GM19372 (cell line): ENCODE data around the gene SAMD4A.

Source experiments
- ATAC-seq: cut with Tn5 transposase; IDR thresholded peaks from one replicate; pipeline ENCODE4 v1.9.1; 2021; ENCODE audit warnings: mild to moderate bottlenecking, low read depth, moderate library complexity; ENCODE audit not compliant: unreplicated experiment

Gene SAMD4A

DNA sequence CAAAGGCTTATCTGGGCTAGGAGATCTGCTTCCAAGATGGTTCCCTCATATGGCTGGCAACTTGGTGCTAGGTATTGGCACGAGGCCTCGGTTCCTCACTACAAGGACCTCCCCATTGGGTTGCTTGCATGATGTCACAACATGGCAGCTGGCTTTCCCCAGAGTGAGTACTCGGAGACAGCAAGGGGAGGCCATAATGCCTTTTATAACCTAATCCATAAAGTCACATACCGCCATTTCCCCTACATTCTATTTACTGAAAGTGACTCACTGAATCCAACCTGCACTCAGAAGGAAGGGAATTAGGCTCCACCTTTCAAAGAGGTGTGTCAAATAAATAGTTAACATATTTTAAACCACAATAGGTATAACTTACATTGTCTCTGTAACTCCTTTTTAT is 130.9 kb downstream of the SAMD4A start:
- no peak for ATAC-seq

DNA sequence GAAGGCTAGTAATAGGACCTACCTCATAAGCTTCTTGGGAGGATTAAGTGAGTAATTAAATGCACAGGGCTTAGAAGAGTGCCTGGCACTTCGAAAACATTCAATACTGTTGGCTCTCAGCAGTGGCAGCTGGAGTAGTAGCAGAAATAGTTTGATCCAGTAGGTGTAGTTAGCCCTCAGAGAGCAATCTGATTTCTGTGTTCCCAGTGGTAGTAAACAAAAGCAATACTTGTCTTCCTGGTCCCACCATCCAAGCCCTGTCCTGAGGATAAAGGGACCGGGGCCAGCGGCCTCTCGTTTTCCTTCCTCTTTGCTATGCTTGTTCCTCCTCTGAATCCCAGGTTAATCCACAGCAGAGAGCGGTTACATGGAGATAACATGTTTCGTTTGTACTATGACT is 131.6 kb downstream of the SAMD4A start:
- no peak for ATAC-seq

DNA sequence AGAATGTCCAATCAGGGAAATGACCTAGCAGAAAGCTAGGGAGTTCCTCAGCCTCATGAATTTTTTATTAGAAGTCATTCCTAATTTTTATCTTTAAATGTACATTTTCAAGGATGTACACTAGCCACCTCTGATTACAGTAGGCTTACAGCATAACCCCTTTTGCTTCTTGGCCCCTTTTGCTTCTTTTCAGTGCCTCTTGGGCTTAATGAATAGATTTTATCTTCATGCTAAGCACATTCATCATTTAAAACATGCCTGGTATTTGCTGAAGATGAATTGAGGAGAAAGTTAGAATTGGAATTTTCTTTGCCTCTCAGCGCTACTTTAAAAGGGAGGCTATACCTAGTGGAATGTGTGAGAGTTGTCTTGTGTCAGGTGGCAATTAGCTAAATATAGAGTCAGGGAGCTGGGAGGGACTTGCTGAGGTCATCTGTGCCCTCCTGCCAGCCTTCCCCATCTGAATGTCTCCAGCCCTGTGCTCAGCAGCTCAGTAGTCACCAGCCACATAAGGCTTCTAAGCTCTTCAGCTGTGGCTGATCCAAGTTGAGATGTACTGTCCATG is 132.1 kb downstream of the SAMD4A start:
- no peak for ATAC-seq

DNA sequence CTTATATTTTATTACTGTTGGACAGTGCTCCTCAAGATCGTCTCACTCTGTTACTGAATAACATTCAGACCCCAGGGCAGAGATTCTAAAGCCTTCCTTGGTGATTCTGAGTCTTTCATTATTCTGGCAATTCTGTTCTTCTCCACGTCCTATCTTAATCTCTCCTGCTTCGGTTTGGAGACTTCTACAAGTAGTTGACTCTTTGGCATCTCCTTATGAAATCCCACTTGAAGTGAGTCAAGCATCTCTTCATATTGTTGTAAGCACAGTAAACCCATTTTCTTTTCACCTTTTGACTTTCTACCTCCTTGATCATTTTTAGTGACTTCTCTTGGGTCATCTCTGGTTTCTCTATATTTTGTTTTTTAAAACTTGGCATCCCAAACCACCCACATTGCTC is 132.8 kb downstream of the SAMD4A start:
- no peak for ATAC-seq

DNA sequence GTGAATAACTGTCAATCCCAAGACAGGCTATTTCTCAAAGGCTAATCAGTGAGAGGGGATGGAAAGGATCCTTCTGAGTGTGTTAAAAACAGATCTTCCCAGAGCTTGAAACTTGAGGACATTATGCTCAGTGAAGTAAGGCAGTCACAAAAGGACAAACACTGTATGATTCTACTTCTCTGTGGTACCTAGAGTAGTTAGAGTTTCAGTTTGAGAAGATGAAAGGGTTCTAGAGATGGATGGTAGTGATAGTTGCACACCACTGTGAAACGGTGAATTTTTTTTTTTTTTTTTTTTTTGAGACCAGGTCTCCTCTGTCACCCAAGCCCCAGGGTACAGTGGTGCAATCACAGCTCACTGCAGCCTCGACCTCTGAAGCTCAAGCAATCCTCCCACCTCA is 133.8 kb downstream of the SAMD4A start:
- ATAC-seq = no peak

DNA sequence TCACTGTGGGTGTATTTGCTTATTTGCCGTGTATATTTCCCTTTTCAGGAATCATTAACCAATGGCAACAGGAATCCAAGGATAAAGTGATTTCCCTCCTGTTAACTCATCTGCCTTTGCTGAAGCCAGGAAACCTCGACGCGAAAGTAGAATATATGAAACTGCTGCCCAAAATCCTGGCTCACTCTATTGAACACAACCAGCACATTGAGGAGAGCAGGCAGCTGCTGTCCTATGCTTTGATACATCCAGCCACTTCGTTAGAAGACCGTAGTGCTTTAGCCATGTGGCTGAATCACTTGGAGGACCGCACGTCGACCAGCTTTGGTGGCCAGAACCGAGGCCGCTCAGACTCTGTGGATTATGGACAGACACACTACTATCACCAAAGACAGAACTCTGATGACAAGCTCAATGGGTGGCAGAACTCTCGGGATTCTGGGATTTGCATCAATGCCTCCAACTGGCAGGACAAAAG is 135.1 kb downstream of the SAMD4A start:
- ATAC-seq = no peak

DNA sequence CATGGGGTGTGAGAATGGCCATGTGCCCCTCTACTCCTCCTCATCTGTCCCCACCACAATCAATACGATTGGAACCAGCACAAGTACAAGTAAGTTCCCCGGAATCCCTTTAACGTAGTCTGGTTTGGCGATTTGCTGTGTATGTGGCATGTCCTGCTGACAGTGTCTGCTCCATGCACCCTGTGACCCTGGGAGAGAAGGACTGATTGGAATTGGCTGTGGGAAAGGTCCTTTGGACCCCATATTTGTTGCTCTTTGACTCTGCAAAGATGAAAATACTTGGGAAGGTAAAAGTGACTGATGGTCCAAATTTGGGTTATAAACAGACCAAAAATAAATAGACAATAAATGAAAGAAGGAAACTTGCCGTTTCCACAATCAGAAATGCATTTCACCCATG is 135.6 kb downstream of the SAMD4A start:
- ATAC-seq = no peak

DNA sequence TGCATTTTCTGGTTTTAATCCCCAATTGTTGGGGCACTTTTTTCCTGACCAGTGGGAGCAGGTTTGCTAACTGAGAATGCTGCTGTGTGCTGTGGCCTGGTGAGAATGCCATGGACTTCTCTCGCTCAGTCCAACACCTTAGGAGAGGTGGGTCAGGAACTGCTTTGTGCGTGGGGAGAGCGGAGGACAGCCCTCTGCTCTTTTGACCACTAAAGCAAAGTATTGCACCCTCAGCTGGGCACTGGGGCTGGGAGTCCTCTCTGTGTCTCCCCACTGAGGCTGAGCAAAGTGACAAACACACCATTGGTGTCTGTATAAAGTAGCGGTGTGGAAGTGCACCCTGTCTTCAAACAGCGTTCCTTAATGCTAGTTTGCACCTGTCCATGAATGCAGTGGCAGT is 136.2 kb downstream of the SAMD4A start:
- ATAC-seq = no peak

DNA sequence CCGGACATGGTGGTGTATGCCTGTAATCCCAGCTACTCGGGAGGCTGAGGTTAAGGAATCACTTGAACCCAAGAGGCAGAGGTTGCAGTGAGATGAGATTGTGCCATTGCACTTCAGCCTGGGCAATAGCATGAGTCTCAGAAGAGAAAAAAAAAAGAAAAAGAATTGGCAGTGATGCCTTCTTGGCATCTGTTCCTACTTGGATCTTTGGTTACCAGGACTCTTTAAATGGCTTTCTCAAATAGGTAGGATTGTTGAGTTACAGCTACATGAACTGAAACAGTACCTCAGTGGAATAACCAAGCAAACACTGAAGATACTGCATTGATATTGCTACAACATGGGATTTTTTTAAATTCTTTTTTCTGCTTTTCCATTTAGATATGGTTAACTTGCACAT is 136.8 kb downstream of the SAMD4A start:
- ATAC-seq = no peak

DNA sequence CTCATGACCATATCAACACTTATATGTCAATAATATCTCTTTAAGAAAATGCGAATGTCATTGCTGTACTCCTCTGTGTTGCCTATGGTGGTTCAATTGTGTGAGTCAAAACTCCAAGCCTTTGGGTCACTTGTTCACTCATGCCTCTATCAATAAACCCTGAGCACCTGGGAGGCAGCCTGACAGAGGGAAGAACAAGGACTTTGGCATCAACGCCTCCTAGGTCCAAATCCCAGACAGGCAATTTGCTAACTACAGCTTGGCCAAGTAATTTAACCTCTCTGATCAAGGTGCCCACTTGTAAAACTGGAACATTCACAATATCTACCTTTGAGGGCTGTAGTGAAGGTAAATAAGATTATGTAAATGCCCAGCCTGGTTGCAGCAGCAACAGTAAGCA is 137.8 kb downstream of the SAMD4A start:
- no peak for ATAC-seq

DNA sequence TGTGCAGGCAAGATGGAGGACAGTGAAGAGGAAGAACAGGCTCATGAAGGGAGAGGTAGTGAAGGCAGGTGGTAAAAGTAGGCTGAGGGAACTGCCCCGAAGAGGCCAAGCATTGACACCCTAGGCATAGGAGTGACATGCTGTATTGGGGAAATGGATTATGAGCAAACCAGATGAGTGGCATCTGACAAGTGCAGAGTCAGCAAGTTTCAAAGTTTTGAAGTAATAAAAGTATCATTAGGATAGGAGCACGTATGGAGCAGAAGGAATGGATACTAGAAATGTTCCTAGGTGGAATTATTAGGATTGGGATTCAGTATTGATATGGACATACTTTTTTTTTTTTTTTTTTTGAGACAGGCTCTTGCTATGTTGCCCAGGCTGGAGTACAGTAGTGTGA is 139.8 kb downstream of the SAMD4A start:
- ATAC-seq = no peak

DNA sequence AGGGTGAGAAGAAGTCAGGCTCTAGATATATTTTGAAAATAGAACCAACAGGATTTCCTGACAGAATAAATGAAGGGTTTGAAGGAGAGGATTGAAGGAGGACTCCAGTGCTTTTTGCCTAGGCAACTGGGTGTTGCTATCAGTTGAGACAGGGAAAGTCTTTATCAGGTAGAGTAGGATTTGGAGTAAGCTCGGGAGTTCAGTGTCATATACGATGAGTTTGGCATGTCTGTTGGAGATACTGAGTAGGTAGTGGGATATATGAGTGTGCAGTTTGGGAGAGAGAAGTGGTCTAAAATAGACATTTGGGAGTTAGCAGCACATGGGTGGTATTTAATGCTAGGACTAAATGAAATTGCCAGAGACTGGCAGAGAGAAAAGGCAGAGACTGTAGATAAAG is 141.2 kb downstream of the SAMD4A start:
- no peak for ATAC-seq

DNA sequence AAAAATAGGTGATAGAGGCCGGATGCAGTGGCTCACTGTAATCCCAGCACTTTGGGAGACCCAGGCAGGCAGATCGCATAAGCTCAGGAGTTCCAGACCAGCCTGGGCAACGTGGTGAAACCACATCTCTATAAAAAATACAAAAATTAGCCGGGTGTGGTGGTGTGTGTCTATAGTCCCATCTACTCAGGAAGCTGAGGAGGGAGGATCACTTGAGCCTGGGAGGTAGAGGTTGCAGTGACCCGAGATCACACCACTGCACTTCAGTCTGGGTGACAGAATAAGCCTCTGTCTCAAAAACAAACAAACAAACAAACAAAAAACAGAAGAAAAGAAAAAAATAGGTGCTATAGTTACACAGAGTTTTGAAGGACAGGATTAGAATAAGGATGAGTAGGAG is 142.1 kb downstream of the SAMD4A start:
- no peak for ATAC-seq

DNA sequence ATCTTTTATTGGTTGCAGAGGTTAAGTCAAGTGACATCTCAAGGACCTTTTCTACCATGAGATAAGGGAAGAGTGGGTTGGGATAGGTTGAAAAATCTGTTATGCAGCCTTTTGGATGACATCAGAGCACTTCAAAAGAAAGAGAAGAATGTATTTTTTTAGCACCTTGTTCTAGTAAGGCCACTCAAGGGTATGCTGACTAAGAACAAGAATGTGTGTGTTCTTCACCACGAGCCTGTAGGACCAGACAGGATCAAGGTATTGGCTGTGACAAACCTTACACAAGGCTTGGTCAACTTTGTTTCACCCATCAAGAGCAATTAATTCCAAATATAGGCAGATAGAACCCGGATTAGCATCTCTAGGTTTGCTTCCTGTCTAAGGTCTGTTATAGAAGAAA is 142.5 kb downstream of the SAMD4A start:
- no peak for ATAC-seq

DNA sequence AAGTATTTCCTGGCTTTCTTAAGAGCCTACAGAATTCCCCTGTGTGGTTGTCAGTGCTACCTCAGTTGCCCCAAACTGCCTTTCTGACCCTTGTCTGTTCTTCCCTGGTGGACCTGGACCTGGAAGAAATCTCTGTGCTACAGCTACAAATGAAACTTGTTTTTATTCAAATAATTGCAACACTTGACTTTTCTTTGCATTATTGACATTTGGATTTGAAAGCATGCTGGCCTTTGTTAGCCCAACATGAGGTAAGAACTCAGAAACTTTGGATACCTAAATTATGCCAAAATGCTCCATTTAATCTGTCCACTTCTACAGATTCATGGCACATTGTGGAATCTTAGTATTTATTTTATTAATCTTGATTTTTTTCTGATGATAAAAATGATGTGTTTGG is 142.9 kb downstream of the SAMD4A start:
- ATAC-seq = no peak

DNA sequence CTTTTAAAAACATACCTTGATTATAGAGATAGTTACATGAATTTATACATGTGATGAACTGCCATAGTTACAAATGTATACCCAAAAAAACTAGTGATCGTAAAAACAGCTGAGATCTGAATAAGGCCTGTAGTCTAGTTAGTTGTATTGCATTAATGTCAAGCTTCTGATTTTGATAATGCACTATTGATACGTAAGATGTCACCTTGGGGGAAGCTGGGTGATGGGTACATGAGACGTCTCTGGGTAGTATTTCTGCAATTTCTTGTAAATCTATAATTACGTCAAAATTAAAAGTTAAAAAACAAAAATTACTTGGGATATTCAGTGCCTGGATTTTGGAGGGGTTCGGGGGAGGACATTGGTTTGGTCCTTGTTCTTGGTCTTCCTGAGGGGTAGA is 144.4 kb downstream of the SAMD4A start:
- ATAC-seq = no peak

DNA sequence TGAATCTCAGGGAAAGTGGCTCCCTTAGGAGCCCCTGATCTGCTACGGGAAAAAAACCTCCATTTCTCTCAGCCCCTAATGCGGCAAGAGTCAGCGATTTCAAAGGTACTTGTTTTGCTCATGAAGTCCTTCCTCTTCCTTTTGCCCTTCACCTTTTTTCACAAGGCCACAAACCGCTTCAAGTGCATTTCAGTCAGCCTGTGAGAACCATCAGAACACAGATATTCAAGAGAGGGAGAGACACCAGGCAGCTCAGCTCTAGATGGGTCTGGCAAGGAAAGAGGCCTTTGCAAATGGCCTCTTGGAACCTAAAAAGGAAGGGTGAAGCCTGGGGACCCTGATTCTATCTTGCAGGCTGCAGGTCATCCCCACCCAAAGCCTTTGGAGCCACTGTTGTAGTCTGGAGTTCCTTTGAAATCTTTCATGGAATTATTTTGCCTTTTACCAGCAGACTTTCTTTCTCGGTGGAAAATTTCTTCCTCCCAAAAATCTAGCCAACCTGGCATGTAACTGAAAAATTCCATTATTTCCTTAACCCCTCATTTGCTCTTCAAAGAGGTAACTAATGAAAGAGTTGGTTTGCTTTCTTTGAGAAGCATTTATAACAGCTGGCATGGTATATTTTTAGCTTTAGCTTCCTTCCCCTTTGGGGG is 145.0 kb downstream of the SAMD4A start:
- ATAC-seq = no peak

DNA sequence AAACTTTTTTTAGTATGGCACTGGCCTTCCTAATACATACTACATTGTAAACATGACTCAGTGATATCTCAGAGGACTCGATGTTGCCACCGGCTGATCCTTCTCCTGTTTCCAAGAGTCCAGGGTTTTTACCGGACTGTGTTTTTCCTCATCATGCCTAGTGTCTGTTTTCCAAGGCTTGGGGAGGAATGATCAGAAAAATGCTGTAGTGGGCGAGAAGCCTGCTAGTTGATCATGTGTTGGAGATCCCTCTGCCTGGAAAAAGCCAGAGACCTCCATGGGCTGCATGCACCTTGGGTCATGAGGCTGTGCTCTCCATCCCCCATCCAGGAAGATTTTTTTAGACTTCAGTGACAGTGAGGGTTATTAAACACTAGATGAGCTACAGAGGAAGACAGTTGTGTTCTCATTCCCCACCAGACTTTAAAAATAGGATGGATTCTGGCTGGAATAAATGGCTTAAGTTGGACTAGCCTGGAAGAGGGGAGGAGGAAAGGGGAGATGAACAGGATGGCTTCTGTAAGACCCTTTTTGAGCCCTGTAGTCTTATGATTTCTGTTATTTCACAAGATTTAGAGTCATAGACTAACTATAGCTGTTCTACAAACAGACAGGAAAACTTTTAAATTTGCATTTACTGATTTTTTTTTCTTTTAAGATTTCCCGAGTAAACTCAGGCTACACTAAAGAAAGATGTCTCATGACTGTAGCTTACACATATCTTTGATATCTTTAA is 145.7 kb downstream of the SAMD4A start:
- ATAC-seq = no peak

DNA sequence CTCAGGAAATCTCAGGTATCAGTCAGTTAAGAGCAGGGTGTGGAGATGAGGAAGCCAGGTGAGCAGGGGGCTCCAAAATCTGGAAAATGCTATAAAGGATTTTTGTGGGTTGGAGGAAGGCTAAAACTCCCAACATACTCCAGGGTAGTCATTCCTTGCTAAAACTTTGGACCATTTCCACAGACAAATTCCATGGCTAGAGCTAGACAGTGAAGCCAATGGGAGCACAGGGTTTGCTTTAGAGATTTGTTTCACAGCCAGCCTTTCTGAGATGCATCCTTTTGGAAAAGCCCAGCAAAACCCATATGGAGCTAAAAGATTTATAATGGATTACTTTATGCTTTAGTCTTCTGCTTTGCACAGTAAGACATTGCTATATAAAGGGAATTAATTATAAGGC is 146.5 kb downstream of the SAMD4A start:
- ATAC-seq = no peak

DNA sequence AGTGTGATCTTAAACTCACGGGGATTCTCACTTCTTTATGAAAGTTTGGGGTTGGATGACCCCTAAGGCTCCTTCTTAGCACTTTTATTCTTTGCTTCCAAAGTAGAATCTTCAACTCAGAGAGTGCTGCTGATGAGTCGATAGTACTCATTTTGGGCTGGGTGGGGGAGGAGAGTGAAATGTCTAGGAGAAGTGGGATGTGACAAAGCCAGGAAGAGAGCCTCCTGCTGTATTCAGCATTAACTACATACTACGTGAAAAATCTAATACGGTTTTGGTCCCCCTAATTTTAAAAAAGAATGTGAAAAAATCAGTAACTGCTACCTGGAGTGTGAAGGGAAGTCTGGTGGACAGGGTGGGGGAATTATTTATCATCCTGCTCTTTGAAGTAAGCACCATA is 148.3 kb downstream of the SAMD4A start:
- no peak for ATAC-seq

DNA sequence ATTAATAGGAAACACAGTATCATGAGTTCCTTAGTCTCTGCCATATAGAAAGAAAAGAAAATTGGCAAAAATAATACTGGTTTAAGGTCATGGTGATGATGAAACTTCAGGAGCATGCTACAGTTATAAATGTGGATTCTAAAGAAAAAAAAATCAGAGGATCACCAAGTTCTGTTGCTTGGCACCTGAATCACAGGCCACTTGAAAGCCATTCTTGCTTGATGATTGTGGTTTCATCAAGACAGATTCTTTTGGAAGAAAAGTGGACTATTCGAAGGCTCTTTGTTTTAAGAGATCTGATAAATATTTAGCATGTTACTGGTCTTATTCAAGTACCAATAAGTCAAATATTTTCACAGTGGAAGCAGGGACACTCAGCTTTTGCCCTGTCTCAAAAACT is 148.9 kb downstream of the SAMD4A start:
- ATAC-seq = no peak

DNA sequence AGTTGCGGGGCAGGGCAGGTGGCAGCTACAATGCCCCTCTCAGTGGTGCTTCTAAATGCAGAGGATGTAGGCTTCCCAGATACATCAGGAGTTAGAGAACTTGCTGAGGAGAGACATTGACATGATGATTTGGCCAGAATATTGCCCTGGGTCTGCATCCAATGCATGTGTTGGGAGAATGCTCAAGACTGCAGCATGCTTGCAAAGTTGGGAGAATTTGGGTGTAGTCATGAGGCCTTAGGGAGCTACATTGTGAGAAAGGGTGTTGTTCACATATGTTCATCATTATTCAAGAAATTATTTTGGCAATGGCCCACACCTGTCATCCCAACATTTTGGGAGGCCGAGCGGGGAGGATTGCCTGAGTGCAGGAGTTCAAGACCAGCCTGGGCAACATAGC is 149.9 kb downstream of the SAMD4A start:
- ATAC-seq = no peak
